Lower lobe of right lung (tissue), 2 donors: Measurements from ENCODE around the gene THSD4. TPM values are rescaled to one million over a fixed set of nuclear protein-coding genes. Genes with fewer than 3 reads are reported as not detected.

Experiments used
- ATAC-seq, 2 donors: fragments of 200-7000 bp; cut with Tn5 transposase; one replicate each; pipeline ENCODE4 v1.9.1; 2020 to 2022; ENCODE audit warnings: mild to moderate bottlenecking in 2 of 2, moderate library complexity in 2 of 2
- DNase-seq: peaks from one replicate; pipeline ENCODE4 v3.0.0-alpha.2; 2020
- H3K27ac ChIP-seq: fragments of 200-600 bp; one replicate; pipeline ENCODE4 v1.8.0; 2022
- H3K27me3 ChIP-seq: fragments of 200-600 bp; one replicate; pipeline ENCODE4 v1.8.0; 2022; ENCODE audit warnings: low read depth
- H3K36me3 ChIP-seq: fragments of 200-600 bp; one replicate; pipeline ENCODE4 v1.8.0; 2022; ENCODE audit warnings: mild to moderate bottlenecking
- H3K4me1 ChIP-seq: fragments of 200-600 bp; one replicate; pipeline ENCODE4 v1.8.0; 2022
- H3K4me3 ChIP-seq: fragments of 200-600 bp; one replicate; pipeline ENCODE4 v1.8.0; 2022; ENCODE audit warnings: mild to moderate bottlenecking
- H3K9me3 ChIP-seq: fragments of 200-600 bp; one replicate; pipeline ENCODE4 v1.8.0; 2022
- CTCF ChIP-seq: fragments of 200-600 bp; IDR thresholded peaks from one replicate; pipeline ENCODE4 v1.8.0; 2022; ENCODE audit warnings: antibody characterized with exemption, mild to moderate bottlenecking
- intact Hi-C: fragments of 100-400 bp; cut with DNase I; formaldehyde crosslinking; loops from one replicate; pipeline ENCODE4 v1.11.0; 2022
- total RNA-seq: library from RNA; stranded (reverse); fragmentation: NEBNext Ultra II Directional; extraction: Animal tissue kit (Norgen Biotek cat#: 25700); gene quantifications from one replicate; pipeline ENCODE4 v1.2.1, GENCODE V29; 2021
- donor health status: DM: no; HTN: yes; CAD: no; lungs with severe emphysema.

Gene THSD4
- total RNA-seq, 1 donor from 2014 or later = 18.2 TPM

GRCh38 chr15:71511796-71512681 lies 396.8 kb downstream of the THSD4 start:
- DNase-seq = no peak

GRCh38 chr15:71512682-71513006 lies 397.4 kb downstream of the THSD4 start:
- intact Hi-C loops = no loop called here
- Histone ChIP-seq H3K27ac (no peak overlapping the region), H3K9me3 (no peaks in the 10 kb centered on the region), H3K4me3 (no peak overlapping the region), H3K4me1 (peaks cover 17% of the 10 kb centered on the region), H3K36me3 (no peaks in the 10 kb centered on the region), H3K27me3 (no peaks in the 10 kb centered on the region)
- no peak for DNase-seq
- no peak for TF ChIP-seq CTCF
- ATAC-seq = no peak

More at GRCh38 chr15:71511796-71512681, 396.8 kb downstream of the THSD4 start:
- no peak for TF ChIP-seq CTCF
- H3K36me3 ChIP-seq = no peaks in the 10 kb centered on the region
- H3K9me3 ChIP-seq = no peaks in the 10 kb centered on the region
- no peak overlapping the region for H3K4me3 ChIP-seq
- no peak overlapping the region for H3K27ac ChIP-seq
- no peak for ATAC-seq
- H3K4me1 ChIP-seq = peaks cover 17% of the 10 kb centered on the region
- intact Hi-C loops = no loop called here
- no peaks in the 10 kb centered on the region for H3K27me3 ChIP-seq

GRCh38 chr15:71515375-71516186 lies 400.3 kb downstream of the THSD4 start:
- H3K9me3 ChIP-seq = no peaks in the 10 kb centered on the region
- no peak for DNase-seq
- peaks cover 17% of the 10 kb centered on the region for H3K4me1 ChIP-seq
- peak overlapping the region; percentile 24 for H3K27ac ChIP-seq
- H3K27me3 ChIP-seq = no peaks in the 10 kb centered on the region
- no peak overlapping the region for H3K4me3 ChIP-seq
- no peak for TF ChIP-seq CTCF
- intact Hi-C loops = no loop called here
- ATAC-seq = peak; percentile 70 to 81
- H3K36me3 ChIP-seq = no peaks in the 10 kb centered on the region

GRCh38 chr15:71517751-71518150 lies 402.5 kb downstream of the THSD4 start:
- intact Hi-C loops = no loop called here
- no peak for TF ChIP-seq CTCF
- Histone ChIP-seq H3K4me1 (peaks cover 15% of the 10 kb centered on the region), H3K36me3 (no peaks in the 10 kb centered on the region), H3K4me3 (no peak overlapping the region), H3K9me3 (no peaks in the 10 kb centered on the region), H3K27me3 (no peaks in the 10 kb centered on the region), H3K27ac (no peak overlapping the region)
- no peak for DNase-seq
- ATAC-seq = no peak

- intact Hi-C loops = no loop called here
- no peak for ATAC-seq
These were observed 403.4 kb downstream of the THSD4 start for GRCh38 chr15:71518661-71519060.

More at GRCh38 chr15:71518661-71519060, 403.4 kb downstream of the THSD4 start:
- Histone ChIP-seq H3K27me3 (no peaks in the 10 kb centered on the region), H3K9me3 (no peaks in the 10 kb centered on the region), H3K4me1 (peaks cover 11% of the 10 kb centered on the region), H3K4me3 (no peak overlapping the region), H3K27ac (no peak overlapping the region), H3K36me3 (no peaks in the 10 kb centered on the region)
- no peak for TF ChIP-seq CTCF
- no peak for DNase-seq
